Measurements from ENCODE around the gene MAT2A. TPM values are rescaled to one million over a fixed set of nuclear protein-coding genes. Genes with fewer than 3 reads are reported as not detected.
A peak's percentile ranks its signal among the peaks of the same experiment; 100 is the strongest.

MAT2A gene
- total and polyA plus RNA-seq, 9 of the 15 experiments (the other 6 are each of a cell fraction or from before 2014, with no cell fraction given) = 130 to 1,027 (median 240) TPM

GRCh38 chr2:85501248-85501647 lies 37.7 kb upstream of the MAT2A start:
- Histone ChIP-seq H3K27ac (ENCODE audit: extremely low read depth, low read depth, low read length) (peak overlapping the region; percentile 76), H3K4me3 (no peak overlapping the region), H3K9me3 (replicated peaks; ENCODE audit: control insufficient read depth, insufficient read depth, low read depth, low read length) (no peaks in the 10 kb centered on the region), H3K27me3 (ENCODE audit: control insufficient read depth in 2 of 2, insufficient read depth in 2 of 2, low read length in 2 of 2) (no peaks in the 10 kb centered on the region), H3K79me2 (ENCODE audit: control insufficient read depth, insufficient read depth, low read length) (peaks cover 24% of the 10 kb centered on the region), H3K9ac (ENCODE audit: insufficient read depth in 1 of 2, low read depth in 2 of 2, low read length in 2 of 2) (peak overlapping the region in 1 of 2 experiments; percentile 61; a peak in 1 of 4 replicates), H4K20me1 (replicated peaks; ENCODE audit: control insufficient read depth, insufficient read depth, low read length) (no peaks in the 10 kb centered on the region), H3K4me1 (replicated peaks in 1 of 2; ENCODE audit: control insufficient read depth in 2 of 2, insufficient read depth in 2 of 2, low read length in 2 of 2) (peaks cover 44 to 66% of the 10 kb centered on the region in 2 experiments), H2AFZ (ENCODE audit: low read depth, low read length) (peak overlapping the region; percentile 86), H3K4me2 (ENCODE audit: insufficient read depth, low read length) (peak overlapping the region; percentile 47), H3K36me3 (ENCODE audit: control insufficient read depth, insufficient read depth, low read length) (no peaks in the 10 kb centered on the region; the same call in 2 of the 3 replicates), H3K9me1 (ENCODE audit: control insufficient read depth, insufficient read depth, low read length) (no peaks in the 10 kb centered on the region)
- FAIRE-seq (peak; percentile 85), ATAC-seq (peak; percentile 63), DNase-seq (ENCODE audit: extremely low read depth in 1 of 4, low spot score in 3 of 4) (peak; percentile 45 to 82 (median 54))
- in situ Hi-C loops (cut with MboI) (no loop called here), intact Hi-C loops (cut with micrococcal nuclease) (loop anchor here (2.0 kb wide), 1 partner anchor 80 kb away; no protein-coding TSS in a partner anchor)
- WGBS (ENCODE audit: insufficient coverage, low coverage, missing lambda C conversion rate) = 11% methylated on average over 3 of the region's 3 CpGs
- ChIA-PET POLR2A (interaction anchor here (1.3 to 3.7 kb wide), 5 partner anchors 10 to 42 kb away, joined by 3 to 59 read pairs (median 4); partner anchors contain the start of gene MAT2A), CTCF (ENCODE audit: low intra/inter-chr PET ratio) (no interaction called here)
- no TSS peak for BruUV-seq (replicated peaks)
- peak; percentile 67 for TF ChIP-seq ZNF143 (CRISPR knock-in tag; IDR thresholded peaks at IDR 0.05)
- no peak for TF ChIP-seq BRD9 (IDR thresholded peaks at IDR 0.05; ENCODE audit: low read depth, partially characterized antibody)
- no peak for TF ChIP-seq KLF13 (tag; IDR thresholded peaks at IDR 0.05; ENCODE audit: borderline replicate concordance, low read depth)
- 0 out of 2 replicates have a peak, but pooled peaks have one; percentile 26 for TF ChIP-seq CXXC5 (CRISPR knock-in tag; IDR thresholded peaks at IDR 0.05)
- TF ChIP-seq DMBX1 (CRISPR knock-in tag; IDR thresholded peaks at IDR 0.05; ENCODE audit: borderline replicate concordance) = 0 out of 2 replicates have a peak, but pooled peaks have one; percentile 53
- 0 out of 2 replicates have a peak, but pooled peaks have one; percentile 14 for TF ChIP-seq THRB (CRISPR knock-in tag; conservative IDR thresholded peaks at IDR 0.05)
- TF ChIP-seq CTCFL (IDR thresholded peaks at IDR 0.05; ENCODE audit: borderline replicate concordance, insufficient read depth, low read depth, low read length, poor library complexity, severe bottlenecking) = no peak
- 0 out of 2 replicates have a peak, but pooled peaks have one; percentile 44 for TF ChIP-seq HIVEP1 (CRISPR knock-in tag; IDR thresholded peaks at IDR 0.05)
- TF ChIP-seq NR2C1 (IDR thresholded peaks at IDR 0.05) = no peak
- TF ChIP-seq NR2C1 (tag; IDR thresholded peaks at IDR 0.05) = 0 out of 2 replicates have a peak, but pooled peaks have one; percentile 22
- peak; percentile 14; the same call in 1 of the 2 replicates for TF ChIP-seq GABPA (tag; conservative IDR thresholded peaks at IDR 0.05; ENCODE audit: low read depth)
- no peak for TF ChIP-seq RBM17 (IDR thresholded peaks at IDR 0.05; ENCODE audit: borderline replicate concordance, low read depth, low read length)
- TF ChIP-seq ZNF512 (tag; IDR thresholded peaks at IDR 0.05) = no peak
- TF ChIP-seq FOXK2 (conservative IDR thresholded peaks at IDR 0.05 in 1 of 2, IDR thresholded peaks at IDR 0.05 in 1 of 2; ENCODE audit: low read depth in 2 of 2) = no peak
- 0 out of 2 replicates have a peak, but pooled peaks have one; percentile 70 for TF ChIP-seq ZBTB26 (CRISPR knock-in tag; IDR thresholded peaks at IDR 0.05)
- no peak for TF ChIP-seq LCOR (CRISPR knock-in tag; IDR thresholded peaks at IDR 0.05)

Data from K562 (cell line).